CD4-positive, alpha-beta T cell treated with Interleukin-10 for 1 hour (primary cell): ENCODE data around the gene C1GALT1.
"Not testable (repeated sequence)": the region's sequence is repeated elsewhere in the genome, so short reads cannot be mapped to it uniquely, and the experiment has no call there.

ENCODE experiments used
- DNase-seq: peaks from one replicate; pipeline ENCODE4 v3.0.0-alpha.2; 2020

The C1GALT1 gene

GRCh38 chr7:7182156-7183060, at the start of gene C1GALT1:
Gene C1GALT1, plus strand, starts transcription at chr7:7182544. Its CDS starts 51,776 bp downstream, at chr7:7234320.
- DNase-seq, result peak; percentile 98

- no peak for DNase-seq
Measured at GRCh38 chr7:7134046-7134445, 48.3 kb upstream of the C1GALT1 start.

- no peak for DNase-seq
Measured at GRCh38 chr7:7135074-7135473, 47.3 kb upstream of the C1GALT1 start.

GRCh38 chr7:7135924-7136323, 46.4 kb upstream of the C1GALT1 start:
- DNase-seq, result not testable (repeated sequence)

GRCh38 chr7:7136466-7137381, 45.6 kb upstream of the C1GALT1 start:
- no peak for DNase-seq

GRCh38 chr7:7138897-7139296, 43.4 kb upstream of the C1GALT1 start:
- no peak for DNase-seq

- DNase-seq, result not testable (repeated sequence)
Measured at GRCh38 chr7:7143404-7143803, 38.9 kb upstream of the C1GALT1 start.

- DNase-seq, result not testable (repeated sequence)
Measured at GRCh38 chr7:7145151-7145550, 37.2 kb upstream of the C1GALT1 start.

- no peak for DNase-seq
Measured at GRCh38 chr7:7146837-7147236, 35.5 kb upstream of the C1GALT1 start.

GRCh38 chr7:7148798-7149481, 33.4 kb upstream of the C1GALT1 start:
- DNase-seq, result no peak

- DNase-seq, result no peak
Measured at GRCh38 chr7:7151285-7151684, 31.1 kb upstream of the C1GALT1 start.

GRCh38 chr7:7151865-7152264, 30.5 kb upstream of the C1GALT1 start:
- DNase-seq, result no peak

GRCh38 chr7:7152315-7152714, 30.0 kb upstream of the C1GALT1 start:
- DNase-seq, result no peak

GRCh38 chr7:7154355-7154754, 28.0 kb upstream of the C1GALT1 start:
- not testable (repeated sequence) for DNase-seq

GRCh38 chr7:7156663-7157062, 25.7 kb upstream of the C1GALT1 start:
- DNase-seq, result peak; percentile 9

GRCh38 chr7:7157177-7157886, 25.0 kb upstream of the C1GALT1 start:
- peak; percentile 78 for DNase-seq

- no peak for DNase-seq
Measured at GRCh38 chr7:7157887-7158271, 24.5 kb upstream of the C1GALT1 start.

GRCh38 chr7:7159063-7159658, 23.2 kb upstream of the C1GALT1 start:
- peak; percentile 9 for DNase-seq

GRCh38 chr7:7164591-7164990, 17.8 kb upstream of the C1GALT1 start:
- DNase-seq, result no peak

GRCh38 chr7:7165372-7165771, 17.0 kb upstream of the C1GALT1 start:
- no peak for DNase-seq

- no peak for DNase-seq
Measured at GRCh38 chr7:7166318-7166717, 16.0 kb upstream of the C1GALT1 start.

GRCh38 chr7:7169296-7169695, 13.0 kb upstream of the C1GALT1 start:
- no peak for DNase-seq
